HG03060 (cell line): ENCODE data around the gene INO80C.
"Not testable (repeated sequence)": the region's sequence is repeated elsewhere in the genome, so short reads cannot be mapped to it uniquely, and the experiment has no call there.

Experiments used
- ATAC-seq: cut with Tn5 transposase; IDR thresholded peaks from one replicate; pipeline ENCODE4 v1.9.1; 2021; ENCODE audit warnings: low read depth, moderate number of reproducible peaks; ENCODE audit not compliant: unreplicated experiment

Gene INO80C

GRCh38 chr18:35463827-35464226 lies 33.9 kb downstream of the INO80C start:
- no peak for ATAC-seq

- ATAC-seq, result no peak
These were observed 34.7 kb downstream of the INO80C start for GRCh38 chr18:35463050-35463449.

GRCh38 chr18:35460736-35461161 lies 37.0 kb downstream of the INO80C start:
- no peak for ATAC-seq

- no peak for ATAC-seq
These were observed 37.8 kb downstream of the INO80C start for GRCh38 chr18:35459997-35460396.

- ATAC-seq, result no peak
These were observed 38.9 kb downstream of the INO80C start for GRCh38 chr18:35458677-35459441.

- ATAC-seq, result no peak
These were observed 39.5 kb downstream of the INO80C start for GRCh38 chr18:35458271-35458670.

GRCh38 chr18:35457140-35457704 lies 40.5 kb downstream of the INO80C start:
- ATAC-seq, result no peak

- ATAC-seq, result no peak
These were observed 41.6 kb downstream of the INO80C start for GRCh38 chr18:35455926-35456763.

GRCh38 chr18:35454803-35455202 lies 43.0 kb downstream of the INO80C start:
- no peak for ATAC-seq

- ATAC-seq, result not testable (repeated sequence)
These were observed 44.7 kb downstream of the INO80C start for GRCh38 chr18:35453065-35453464.

- no peak for ATAC-seq
These were observed 45.8 kb downstream of the INO80C start for GRCh38 chr18:35451916-35452315.

- no peak for ATAC-seq
These were observed 46.7 kb downstream of the INO80C start for GRCh38 chr18:35451032-35451431.

- ATAC-seq, result no peak
These were observed 53.1 kb downstream of the INO80C start for GRCh38 chr18:35444636-35445035.

- no peak for ATAC-seq
These were observed 53.9 kb downstream of the INO80C start for GRCh38 chr18:35443847-35444246.

GRCh38 chr18:35443434-35443833 lies 54.3 kb downstream of the INO80C start:
- ATAC-seq, result no peak

- no peak for ATAC-seq
These were observed 55.1 kb downstream of the INO80C start for GRCh38 chr18:35442701-35443100.

- ATAC-seq, result no peak
These were observed 55.7 kb downstream of the INO80C start for GRCh38 chr18:35441857-35442595.

GRCh38 chr18:35438480-35439234 lies 59.1 kb downstream of the INO80C start:
- ATAC-seq, result no peak

GRCh38 chr18:35437836-35438235 lies 59.9 kb downstream of the INO80C start:
- ATAC-seq, result no peak

GRCh38 chr18:35436076-35436649 lies 61.6 kb downstream of the INO80C start:
- no peak for ATAC-seq
